HG03439 (cell line): ENCODE measurements around the gene DGKH.
"Not testable (repeated sequence)": the region's sequence is repeated elsewhere in the genome, so short reads cannot be mapped to it uniquely, and the experiment has no call there.

Experiments used
- ATAC-seq: cut with Tn5 transposase; IDR thresholded peaks from one replicate; pipeline ENCODE4 v1.9.1; 2021; ENCODE audit warnings: mild to moderate bottlenecking, moderate library complexity; ENCODE audit not compliant: unreplicated experiment

DGKH gene

GRCh38 chr13:42041011-42041683 lies 7.3 kb upstream of the DGKH start:
- ATAC-seq = peak; percentile 27

DNA sequence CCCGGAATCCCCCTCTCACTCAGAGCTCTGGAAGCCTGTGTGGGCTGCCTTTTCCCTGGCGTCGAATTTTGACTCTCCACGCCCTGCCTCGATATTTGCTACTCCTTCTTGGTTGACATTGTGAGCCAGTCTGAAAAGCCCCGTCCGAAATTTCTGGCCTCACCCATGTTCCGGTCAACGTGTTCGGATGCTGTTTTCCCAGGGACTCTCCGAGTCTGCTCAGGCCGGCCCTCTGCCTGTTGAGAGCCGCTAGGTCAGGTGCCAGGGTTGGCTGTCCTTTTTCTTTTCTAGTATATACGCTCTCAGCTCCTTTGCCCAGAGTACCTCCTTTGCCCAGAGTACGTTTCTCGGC lies 6.8 kb upstream of the DGKH start:
- peak; percentile 29 for ATAC-seq

DNA sequence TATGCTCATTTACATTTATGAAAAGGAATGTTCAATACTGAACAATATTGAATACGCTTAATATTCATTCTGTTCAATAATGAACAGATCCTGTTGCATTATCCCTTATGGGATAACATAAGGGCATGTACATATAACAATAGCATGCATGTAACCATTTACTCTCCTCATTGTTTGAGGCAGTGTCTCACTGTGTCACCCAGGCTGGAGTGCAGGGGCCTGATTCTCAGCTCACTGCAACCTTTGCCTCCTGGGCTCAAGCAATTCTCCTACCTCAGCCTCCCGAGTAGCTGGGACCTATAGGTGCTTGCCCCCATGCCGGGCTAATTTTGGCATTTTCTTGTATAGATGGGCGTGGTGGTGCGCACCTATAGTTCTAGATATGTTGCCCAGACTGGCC lies 4.8 kb upstream of the DGKH start:
- no peak for ATAC-seq

DNA sequence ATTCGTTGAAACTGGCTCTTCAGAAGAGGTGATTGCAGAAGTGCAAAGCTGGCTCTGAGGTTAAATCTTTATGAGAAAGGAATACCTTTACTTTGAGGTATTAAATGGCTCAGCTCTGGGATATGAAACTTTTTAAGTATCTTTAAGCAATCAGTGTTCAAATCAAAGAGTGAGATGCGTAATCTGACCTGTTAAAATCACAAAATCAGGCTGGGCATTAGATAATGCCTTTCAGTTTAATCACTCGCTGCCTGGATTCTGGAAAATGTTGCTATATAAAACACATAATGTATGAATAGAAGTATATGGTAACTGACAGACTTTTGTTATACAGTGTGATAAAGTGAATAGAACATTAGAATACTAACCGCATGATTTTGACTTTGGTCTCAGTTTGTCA lies 2.0 kb upstream of the DGKH start:
- ATAC-seq = no peak

DNA sequence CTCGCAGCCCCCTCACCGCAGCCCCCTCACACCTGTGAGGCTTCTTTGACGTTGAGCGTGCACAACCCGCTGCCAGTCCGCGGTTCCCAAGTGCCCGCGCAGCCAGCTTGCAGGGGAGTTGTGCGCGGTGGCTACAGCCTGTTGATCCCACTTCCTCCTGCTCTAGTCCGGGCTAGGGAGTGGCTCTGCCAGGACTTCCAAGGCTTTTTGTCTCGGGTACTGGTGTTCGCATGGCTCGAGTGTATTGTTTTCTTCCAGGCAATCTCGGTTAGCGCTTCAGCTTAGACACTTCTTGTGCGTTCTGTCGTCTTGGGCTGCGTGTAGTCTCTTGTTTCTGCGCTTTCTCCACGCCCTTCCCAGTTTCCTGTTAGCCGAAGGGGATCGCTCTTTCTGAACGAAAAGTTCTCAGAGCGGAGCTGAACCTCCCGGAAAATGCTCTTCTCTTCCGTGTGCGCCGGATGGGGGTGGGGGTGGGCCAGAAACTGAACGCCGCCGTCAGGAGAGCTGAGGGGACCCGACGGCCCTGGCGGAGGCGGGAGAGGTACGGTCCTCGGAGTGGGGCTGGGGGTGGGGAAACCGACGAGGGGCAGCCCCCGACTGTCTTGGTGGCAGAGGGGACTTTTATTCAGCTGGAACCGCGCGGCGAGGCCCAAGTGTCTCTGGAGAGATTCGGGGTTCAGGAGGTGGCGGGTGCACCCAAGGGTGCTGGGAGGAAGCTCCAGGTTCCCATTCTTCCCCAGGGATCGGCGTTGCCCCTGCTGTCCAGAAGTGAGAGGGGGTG lies 697 bp upstream of the DGKH start:
- ATAC-seq = peak; percentile 22

DNA sequence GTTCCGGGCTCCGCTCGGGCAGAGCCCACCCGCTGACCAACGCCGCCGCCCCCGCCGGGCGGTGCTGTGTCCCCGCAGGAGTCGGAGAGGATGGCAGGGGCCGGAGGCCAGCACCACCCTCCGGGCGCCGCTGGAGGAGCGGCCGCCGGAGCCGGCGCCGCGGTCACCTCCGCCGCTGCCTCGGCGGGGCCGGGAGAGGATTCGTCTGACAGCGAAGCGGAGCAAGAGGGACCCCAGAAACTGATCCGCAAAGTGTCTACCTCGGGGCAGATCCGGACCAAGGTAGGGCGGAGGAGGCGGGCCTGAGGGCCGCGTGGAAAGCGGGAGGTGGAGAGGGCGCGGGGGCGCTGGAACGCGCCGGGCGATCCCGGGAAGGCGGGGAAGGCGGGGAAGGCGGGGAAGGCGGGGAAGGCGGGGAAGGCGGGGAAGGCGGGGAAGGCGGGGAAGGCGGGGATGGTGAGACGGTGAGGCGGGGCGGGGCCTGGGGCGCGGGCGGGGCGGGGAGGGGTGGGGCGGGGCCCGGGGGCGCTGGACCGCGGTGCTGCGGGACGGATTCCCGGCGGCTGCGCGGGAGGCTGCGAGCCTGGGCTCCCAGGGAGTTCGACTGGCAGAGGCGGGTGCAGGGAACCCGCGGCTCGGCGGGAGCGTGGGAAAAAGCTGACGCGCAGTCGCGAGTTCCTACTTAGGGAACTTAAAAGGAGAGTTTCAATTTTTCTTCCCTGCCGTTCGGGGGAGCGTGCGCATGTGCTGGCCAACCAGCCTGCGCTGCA lies 421 bp downstream of the DGKH start:
- peak; percentile 54 for ATAC-seq

DNA sequence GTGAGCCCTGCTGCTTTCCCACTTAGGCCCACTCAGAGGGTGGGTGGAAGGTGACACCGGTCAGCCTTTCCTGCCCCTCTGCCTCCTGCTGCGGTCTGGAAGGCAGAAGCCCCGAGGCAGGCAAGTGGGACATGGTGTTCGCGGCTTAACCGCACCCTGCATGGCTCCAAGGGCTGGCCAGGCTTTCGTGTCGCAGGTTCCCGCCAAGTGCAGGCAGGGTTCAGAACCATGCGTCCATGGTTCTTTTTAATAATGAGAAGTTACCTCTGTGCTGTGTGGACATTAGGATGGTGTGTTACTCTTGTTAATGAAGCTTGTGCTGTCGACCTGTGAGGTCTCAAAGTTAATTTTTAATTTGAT lies 986 bp downstream of the DGKH start:
- ATAC-seq = no peak

DNA sequence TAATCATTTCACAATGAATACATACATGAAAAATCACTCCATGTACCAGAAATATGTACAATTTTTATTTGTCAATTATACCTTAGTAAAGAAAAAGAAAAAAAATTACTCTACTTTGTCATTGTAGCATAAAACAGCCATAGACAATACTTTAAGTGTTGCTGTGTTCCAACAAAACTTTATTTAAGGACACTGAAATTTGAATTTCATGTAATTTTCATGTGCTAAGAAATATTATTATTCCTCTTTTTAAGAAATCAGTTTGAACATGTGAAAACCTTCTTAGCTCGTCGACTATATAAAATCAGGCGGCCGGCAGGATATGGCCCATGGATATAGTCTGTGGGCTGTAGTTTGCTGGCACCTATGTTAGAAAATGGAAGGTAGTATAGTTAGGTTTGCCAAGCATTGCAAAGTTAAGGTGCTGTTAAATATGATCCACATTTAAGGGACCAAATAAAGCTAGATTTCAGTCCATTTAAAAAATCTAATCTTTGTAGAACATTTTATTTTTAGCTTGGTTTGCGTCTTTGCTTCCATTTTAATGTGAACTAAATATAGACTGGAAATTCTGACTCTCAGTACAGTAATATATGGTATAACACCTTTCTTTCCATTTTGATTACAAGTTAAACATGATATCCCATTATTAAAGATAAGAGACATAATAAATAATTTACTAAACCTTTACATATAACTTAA lies 6.5 kb downstream of the DGKH start:
- no peak for ATAC-seq

- no peak for ATAC-seq
These were observed 7.1 kb downstream of the DGKH start for GRCh38 chr13:42055500-42056085.

GRCh38 chr13:42056146-42056545 lies 7.7 kb downstream of the DGKH start:
- no peak for ATAC-seq

DNA sequence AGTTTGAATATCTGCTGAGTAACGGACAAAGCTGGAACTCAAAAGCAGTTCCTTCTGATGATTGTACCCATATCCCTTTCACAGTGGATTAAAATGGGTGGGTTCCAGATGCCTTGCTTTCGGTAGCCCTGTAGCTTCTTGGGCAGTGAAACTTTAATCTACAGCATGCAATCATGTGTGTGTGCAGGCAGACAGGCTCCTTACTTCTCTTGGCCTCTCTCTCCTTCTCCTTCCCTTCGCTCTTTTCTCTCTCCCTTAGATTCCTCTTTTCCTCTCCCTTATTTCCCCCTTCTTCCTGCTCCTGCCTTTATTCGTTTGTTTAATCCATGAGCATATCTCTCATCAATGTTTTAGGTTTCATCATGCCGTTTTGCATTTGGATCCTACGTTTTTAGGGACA lies 8.1 kb downstream of the DGKH start:
- no peak for ATAC-seq

GRCh38 chr13:42057918-42058530 lies 9.6 kb downstream of the DGKH start:
- ATAC-seq = no peak

GRCh38 chr13:42061943-42062342 lies 13.5 kb downstream of the DGKH start:
- ATAC-seq = no peak

DNA sequence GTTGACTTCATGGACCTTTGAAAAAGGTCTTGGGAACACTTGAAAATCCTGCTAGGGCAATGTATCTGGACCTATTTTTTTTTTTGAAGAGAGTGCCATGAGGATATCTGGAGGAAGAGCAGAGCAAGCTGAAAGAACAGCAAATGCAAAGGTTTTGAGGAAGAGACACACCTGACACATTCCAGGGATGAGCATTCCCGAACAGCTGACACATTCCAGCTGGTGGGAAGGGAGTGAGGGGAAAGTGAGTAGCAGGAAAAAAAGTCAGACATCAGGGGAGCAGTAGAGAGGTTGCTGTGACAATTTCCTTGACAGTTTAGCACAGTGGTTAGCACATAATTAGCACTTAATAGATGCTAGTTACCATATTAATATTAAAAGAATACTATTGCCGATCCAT lies 14.7 kb downstream of the DGKH start:
- ATAC-seq = no peak

- no peak for ATAC-seq
These were observed 15.8 kb downstream of the DGKH start for GRCh38 chr13:42064259-42064658.

GRCh38 chr13:42064966-42065365 lies 16.5 kb downstream of the DGKH start:
- ATAC-seq = no peak

DNA sequence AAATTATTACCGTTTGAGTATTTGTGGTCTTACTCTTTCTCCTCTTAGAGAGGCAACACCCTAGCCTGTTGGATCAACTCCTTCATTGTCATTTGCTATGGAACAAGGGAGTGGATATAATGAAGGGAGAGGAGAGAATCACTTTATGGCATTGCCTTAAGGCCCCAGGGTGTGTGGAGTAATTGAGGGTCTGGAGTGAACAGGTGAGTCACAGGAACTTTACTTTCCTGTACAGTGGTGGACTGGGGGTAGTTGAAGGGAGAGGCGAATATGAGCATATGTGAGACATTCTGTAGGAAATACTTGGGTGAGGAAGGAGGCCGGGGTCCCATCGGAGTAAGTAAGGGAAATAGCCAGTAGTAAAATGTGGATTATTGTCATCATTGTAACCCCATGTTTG lies 17.0 kb downstream of the DGKH start:
- ATAC-seq = no peak

GRCh38 chr13:42066542-42066941 lies 18.1 kb downstream of the DGKH start:
- ATAC-seq = no peak

DNA sequence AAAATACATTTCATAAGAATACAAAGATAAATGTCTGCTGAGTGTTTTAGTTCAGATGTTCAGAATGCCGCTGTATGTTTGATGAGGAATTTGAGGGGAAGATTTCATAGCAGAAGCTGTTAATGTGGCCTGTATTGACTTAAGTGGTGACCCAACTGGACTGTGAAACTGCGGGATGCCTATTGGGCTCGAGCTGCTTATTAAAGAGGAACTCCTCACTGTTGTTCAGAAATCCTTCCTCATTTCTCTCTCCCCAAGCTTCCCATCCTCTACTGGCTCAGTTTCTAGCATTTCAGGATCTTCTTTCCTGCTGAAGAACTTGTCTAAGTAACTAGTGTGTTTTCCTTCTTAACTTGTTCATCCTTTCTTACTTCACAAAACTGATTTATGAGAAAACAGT lies 20.4 kb downstream of the DGKH start:
- no peak for ATAC-seq

DNA sequence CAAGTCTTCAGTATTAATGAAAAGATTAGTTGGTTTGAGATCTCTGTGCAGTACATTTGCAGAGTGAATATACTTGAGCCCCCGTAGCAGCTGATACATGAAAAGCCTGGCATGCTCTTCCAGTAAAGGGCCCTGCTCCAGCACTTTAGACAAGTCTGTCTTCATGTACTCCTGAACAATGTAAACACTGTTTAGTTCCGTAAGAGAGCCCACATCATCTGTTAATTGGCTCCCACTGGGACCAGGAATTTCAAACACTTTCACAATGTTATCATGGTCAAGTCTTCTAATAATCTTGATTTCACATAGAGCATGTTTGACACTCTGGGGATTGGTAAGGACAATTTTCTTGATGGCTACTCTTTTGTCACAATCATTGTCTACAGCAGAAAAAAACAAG lies 22.2 kb downstream of the DGKH start:
- ATAC-seq = not testable (repeated sequence)

DNA sequence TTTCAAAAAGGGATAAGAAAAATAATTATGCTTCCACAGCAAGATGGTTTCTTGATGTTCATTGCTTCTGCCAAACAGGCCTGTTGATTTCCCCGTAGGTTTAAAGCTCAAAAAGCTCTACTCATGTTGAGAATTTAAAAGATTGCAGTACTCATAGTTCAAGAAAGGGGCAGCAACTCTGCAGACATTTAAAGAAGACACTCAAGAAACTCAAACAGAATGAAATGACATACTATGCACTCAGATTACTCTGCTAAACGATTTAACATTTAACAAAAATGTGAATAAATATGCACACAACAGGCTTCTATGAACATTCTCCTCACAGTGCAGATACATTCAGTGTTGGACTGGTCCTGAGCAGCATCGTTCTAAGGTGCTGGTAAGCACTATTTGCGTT lies 22.7 kb downstream of the DGKH start:
- ATAC-seq = not testable (repeated sequence)
